KOPT-K1 (cell line): ENCODE data around the gene IGF1R.

Experiments
- H3K27ac ChIP-seq: fragments of 200-600 bp; sonication (generic); 2 replicates; pipeline ENCODE4 v1.5.1; 2016; ENCODE audit warnings: antibody characterized with exemption, mild to moderate bottlenecking, low read depth, low read length; ENCODE audit not compliant: poor library complexity, severe bottlenecking
- H3K36me3 ChIP-seq: fragments of 200-600 bp; sonication (generic); 2 replicates; pipeline ENCODE4 v1.5.1; 2017; ENCODE audit warnings: antibody characterized with exemption, mild to moderate bottlenecking, low read length, moderate library complexity; ENCODE audit not compliant: insufficient read depth
- H3K9me3 ChIP-seq: fragments of 200-600 bp; sonication (generic); 2 replicates; pipeline ENCODE4 v1.5.1; 2017; ENCODE audit warnings: antibody characterized with exemption, low read length, mild to moderate bottlenecking; ENCODE audit not compliant: insufficient read depth, poor library complexity, severe bottlenecking

The IGF1R gene

DNA sequence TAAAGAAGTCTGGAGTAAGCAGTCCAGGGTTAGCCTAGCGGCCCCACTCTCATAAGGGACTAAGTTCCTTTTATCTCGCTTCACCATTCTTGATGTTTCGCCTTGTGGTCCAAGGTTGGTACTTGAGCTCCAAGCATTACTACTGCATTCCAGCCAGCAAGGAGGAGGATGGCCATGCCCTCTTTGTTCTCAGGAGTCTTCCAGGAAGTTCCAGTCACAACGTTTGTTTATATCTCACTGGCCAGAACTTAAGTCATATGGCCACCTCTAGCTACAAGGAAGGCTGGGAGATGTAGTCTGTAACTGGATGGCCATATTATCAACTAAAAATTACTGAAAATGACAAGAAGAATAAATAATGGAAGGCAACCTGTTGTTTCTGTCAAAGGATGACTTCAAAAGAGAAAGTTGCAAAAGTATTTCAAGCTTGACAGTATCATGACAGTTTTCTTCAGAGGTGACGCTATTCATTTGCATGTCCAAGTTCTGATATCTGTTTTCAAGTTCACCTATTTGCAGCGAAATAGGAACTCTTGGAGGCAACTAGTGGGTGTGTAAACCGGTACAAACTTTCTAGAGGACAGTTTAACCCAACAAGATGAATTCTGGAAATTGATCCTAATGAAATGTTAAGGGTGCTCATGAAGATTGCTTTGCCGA, 240.6 kb downstream of the IGF1R start:
- no peaks in the 10 kb centered on the region for H3K9me3 ChIP-seq
- H3K27ac ChIP-seq = no peak overlapping the region
- H3K36me3 ChIP-seq = no peaks in the 10 kb centered on the region

DNA sequence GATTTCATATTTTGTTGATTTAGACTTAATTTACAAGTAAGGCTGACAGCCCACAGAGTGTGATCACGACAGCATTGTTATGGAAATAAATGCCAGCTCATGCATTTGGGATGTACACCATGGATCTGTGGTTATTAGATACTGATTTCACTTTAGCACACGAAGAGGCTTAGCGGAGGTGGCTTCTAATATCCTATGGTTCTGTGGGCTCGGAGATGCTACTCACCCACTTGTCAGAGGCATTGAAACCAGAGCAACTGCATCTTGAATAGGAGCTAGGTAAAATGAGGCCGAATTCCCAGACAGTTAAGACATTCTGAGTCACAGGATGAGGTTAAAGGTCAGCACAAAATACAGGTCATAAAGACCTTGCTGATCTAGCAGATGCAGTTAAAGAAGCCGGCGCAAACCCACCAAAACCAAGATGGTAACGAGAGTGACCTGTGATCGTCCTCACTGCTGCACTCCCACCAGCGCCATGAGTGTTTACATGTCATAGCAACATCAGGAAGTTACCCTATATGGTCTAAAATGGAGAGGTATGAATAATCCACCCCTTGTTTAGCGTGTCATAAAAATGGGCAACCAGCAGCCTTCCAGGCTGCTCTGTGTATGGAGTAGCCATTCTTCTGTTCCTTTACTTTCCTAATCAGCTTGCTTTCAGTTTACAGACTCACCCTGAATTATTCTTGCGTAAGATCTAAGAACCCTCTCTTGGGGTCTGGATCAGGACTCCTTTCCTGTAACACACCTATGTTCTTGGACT, 241.8 kb downstream of the IGF1R start:
- no peaks in the 10 kb centered on the region for H3K9me3 ChIP-seq
- H3K27ac ChIP-seq = no peak overlapping the region
- no peaks in the 10 kb centered on the region for H3K36me3 ChIP-seq

DNA sequence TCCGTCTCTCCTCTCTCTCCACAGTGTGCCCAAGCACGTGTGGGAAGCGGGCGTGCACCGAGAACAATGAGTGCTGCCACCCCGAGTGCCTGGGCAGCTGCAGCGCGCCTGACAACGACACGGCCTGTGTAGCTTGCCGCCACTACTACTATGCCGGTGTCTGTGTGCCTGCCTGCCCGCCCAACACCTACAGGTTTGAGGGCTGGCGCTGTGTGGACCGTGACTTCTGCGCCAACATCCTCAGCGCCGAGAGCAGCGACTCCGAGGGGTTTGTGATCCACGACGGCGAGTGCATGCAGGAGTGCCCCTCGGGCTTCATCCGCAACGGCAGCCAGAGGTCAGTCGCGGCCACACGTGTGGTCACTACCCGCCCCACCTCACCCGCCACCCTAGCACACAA, 243.0 kb downstream of the IGF1R start:
- H3K9me3 ChIP-seq = no peaks in the 10 kb centered on the region
- no peak overlapping the region for H3K27ac ChIP-seq
- H3K36me3 ChIP-seq = no peaks in the 10 kb centered on the region

DNA sequence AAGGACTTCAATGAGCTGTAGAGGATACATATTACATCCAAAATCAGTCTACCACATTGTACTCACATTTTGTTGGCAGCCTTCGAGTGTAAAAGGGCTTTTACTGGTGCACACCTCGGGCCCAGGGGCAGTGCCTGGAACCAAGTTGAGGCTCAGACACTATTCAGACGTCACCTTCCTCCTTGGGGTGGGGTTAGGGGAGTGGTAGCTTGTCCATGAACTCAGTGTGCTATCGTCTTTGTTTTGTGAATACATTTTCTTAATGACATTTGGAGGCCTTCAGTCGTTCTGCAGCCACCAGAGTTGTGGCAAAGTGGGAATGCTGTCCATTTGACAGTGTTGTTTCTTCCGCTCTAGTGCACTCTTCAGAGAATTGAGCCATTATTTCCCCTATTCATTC, 245.1 kb downstream of the IGF1R start:
- Histone ChIP-seq H3K27ac (no peak overlapping the region), H3K36me3 (no peaks in the 10 kb centered on the region), H3K9me3 (no peaks in the 10 kb centered on the region)

DNA sequence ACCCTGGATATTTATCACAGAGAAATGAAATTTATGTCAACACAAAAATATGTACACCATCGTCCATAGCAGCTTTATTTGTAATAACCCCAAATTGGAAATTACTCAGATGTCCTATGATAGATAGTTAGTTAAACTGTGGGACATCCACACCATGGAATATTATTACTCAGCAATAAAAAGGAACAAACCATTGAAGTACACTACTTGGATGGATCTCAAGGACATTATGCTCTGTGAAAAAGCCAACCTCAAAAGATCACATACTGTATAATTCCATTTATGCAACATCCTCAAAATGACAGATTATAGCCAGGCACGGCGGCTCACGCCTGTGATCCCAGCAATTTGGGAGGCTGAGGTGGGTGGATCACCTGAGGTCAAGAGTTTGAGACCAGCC, 246.0 kb downstream of the IGF1R start:
- Histone ChIP-seq H3K36me3 (no peaks in the 10 kb centered on the region), H3K9me3 (no peaks in the 10 kb centered on the region), H3K27ac (no peak overlapping the region)

DNA sequence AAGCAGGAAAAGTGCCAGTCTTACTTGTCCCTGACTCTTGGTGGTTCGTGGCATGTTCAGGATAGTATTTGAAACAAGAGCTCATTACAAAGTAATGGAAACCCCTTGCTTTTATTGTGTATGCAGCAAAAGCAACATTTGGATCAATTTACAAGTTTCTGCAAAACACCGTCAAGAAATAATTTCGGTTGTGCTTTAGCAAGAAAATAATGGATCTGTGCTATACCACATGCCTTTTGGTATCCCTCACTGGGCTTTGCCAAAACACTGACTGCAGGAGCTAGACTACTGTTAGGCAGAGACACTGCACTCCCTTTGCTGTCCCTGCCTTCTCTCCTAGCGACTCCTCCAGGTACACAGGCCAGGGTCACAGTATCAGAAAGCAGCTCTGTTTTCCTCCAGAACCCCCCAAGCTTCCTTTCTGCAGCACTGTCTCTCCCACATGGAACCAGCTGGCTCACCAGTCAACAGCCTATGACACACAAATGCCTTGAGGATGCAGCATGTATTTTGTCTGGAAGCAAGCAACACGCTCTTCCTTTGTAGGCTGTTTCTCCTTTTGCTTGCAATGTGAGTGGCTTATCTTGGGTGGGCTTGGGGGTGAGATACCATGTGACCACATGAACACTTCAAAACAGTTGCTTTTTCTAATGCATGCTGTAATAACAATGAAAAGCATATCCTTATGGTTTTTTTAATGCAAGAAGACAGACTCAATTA, 247.8 kb downstream of the IGF1R start:
- no peaks in the 10 kb centered on the region for H3K36me3 ChIP-seq
- H3K9me3 ChIP-seq = no peaks in the 10 kb centered on the region
- no peak overlapping the region for H3K27ac ChIP-seq

DNA sequence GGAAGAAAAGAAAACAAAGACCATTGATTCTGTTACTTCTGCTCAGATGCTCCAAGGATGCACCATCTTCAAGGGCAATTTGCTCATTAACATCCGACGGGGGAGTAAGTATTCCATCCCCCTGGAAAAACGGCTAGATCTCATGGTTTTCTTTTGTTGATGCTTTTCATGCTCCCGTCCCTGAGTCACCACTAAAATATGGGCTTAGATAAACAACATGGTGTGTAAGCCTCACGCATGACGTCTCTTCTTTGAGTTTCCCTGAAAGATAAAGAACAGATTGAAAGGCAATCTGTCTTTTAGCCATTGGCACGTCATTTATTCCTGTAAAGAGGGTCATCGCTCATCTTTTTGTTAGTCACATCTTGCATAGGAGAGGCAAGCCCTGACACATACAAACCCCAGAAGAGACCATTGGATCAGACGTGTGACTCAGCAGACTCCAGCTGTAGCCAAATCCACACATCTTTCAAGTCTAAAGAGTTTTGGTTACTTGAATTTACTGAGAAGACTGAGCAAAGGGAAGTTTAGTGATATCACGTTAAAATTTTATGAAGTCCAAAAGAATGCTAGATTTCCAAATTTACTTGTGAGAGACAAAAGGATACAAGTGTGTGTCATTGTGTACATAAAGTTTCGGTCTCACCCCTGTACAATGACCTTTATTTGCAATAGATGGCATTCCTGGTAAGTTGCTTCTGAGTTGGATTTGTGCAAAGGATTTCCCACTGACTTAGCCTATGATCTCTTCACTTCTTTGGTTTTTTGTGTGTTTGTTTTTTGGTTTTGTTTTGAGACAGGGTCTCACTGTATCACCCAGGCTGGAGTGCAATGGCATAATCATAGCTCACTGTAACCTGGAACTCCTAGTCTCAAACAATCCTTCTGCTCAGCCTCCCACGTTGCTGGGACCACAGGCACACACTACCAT, 248.7 kb downstream of the IGF1R start:
- no peak overlapping the region for H3K27ac ChIP-seq
- no peaks in the 10 kb centered on the region for H3K9me3 ChIP-seq
- H3K36me3 ChIP-seq = no peaks in the 10 kb centered on the region

DNA sequence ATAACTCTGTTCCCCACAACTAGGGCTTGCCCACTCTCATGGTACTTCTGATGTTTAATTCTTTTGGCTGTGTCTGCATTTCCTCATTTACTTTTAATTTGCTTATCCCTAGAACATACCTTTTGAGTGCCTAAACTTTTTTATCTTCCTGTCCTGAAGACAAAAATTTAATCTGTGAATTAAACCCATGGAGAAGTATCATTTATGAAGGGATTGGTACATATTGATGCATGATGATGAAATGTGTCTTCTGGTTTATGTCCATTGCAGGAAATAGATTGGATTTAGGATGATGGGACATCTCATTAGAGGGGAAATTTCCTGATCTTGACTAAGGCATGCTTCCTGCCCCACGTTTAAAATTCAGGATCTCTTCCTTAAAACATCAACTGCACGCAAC, 249.8 kb downstream of the IGF1R start:
- Histone ChIP-seq H3K9me3 (no peaks in the 10 kb centered on the region), H3K36me3 (no peaks in the 10 kb centered on the region), H3K27ac (no peak overlapping the region)

DNA sequence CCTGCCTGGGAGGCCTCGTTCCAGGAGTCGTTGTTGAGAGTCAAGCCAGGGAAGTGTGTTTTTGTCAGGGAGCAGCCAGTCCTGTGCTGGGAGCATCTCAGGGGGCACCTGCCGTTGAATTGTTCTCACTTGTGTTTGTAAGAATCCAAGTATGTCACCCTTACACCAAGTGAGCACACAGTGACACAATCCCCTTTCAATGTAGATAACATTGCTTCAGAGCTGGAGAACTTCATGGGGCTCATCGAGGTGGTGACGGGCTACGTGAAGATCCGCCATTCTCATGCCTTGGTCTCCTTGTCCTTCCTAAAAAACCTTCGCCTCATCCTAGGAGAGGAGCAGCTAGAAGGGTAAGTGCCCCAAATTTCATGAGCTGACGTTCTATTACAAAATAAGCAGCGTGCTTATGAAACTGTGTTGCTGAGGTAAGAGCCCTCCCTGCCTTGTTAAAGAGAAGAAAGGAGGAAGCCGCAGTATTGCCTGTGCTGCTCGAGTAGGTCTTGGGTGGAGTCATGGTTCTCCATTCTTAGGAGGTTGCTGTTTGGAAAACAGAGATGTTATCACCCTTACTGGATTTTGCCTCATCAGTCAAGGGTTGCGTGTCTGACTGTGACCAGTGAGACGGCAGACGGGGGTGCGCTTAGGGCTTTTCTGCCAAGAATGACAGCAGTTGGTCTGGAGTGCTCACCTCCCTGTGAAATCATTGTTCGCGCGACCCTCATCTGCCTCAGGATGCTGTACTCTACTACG, 251.1 kb downstream of the IGF1R start:
- H3K27ac ChIP-seq = no peak overlapping the region
- H3K36me3 ChIP-seq = no peaks in the 10 kb centered on the region
- no peaks in the 10 kb centered on the region for H3K9me3 ChIP-seq

DNA sequence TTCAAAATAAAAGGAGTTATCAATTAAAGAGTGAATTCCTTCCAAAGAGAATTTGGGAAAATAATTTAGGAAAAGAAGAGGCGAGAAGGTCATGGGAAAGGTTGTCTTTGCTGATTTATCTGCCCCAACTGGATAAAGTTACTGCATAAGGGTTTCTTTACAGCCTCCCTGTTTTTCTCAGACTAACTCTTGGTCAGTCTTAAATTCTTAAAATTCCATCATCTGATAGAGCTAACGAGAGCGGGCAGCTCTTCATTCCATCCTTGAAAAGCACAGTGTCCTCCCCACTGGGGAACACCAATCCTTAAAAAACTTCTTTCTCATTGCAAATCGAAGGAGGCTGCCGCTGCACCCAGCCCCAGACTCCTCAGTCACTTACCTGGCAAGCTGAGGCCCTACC, 252.0 kb downstream of the IGF1R start:
- Histone ChIP-seq H3K36me3 (no peaks in the 10 kb centered on the region), H3K9me3 (no peaks in the 10 kb centered on the region), H3K27ac (no peak overlapping the region)

DNA sequence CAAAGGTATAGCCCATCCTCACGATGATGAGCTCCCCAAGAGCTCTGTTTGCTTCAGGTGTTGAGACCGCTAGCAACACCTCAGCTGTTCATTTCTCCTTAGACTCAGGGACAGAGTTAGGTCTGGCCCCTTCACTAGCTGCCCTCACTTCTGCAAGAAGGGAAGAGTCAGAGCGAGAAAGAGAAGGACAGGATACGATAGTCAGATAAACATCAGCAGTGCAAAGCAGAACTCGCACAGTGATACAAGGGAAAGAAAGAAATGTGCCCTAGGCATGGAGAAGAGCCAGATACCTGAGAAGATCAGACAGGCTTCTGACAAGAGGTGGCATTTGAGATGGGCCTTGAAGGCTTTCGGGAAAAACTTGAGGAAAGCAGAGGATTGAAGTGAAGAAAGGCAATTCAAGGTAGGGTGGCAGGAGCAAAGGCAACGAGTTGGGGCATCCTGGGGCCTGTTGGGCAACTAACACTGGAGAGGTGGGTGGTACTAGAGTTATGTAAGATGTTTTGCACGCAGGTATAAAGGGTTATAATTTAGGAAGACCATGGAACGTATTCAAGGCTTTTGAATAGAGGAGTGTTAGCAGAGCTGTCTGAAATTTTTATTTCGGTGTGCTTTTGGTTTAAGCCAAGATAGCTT, 253.2 kb downstream of the IGF1R start:
- Histone ChIP-seq H3K9me3 (no peaks in the 10 kb centered on the region), H3K36me3 (no peaks in the 10 kb centered on the region), H3K27ac (no peak overlapping the region)

DNA sequence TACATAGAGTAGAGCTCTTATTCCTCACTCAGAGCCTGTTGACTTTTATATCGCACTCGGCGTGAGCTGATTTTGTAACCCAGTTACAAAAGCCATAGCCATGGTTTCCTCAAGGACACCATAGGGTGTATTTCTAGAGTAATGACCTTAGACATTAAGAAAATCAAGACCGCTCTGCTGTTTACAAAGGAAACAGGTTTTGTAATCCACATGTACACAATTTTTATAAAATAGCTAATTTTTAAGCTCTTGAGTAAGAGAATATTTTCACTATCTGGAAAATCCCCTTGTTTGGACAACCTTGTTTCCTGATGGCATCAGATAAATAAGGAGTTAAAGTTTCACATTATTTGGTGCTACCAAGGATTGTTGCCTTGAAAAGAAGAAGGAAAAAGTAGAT, 254.6 kb downstream of the IGF1R start:
- Histone ChIP-seq H3K27ac (no peak overlapping the region), H3K9me3 (no peaks in the 10 kb centered on the region), H3K36me3 (no peaks in the 10 kb centered on the region)

DNA sequence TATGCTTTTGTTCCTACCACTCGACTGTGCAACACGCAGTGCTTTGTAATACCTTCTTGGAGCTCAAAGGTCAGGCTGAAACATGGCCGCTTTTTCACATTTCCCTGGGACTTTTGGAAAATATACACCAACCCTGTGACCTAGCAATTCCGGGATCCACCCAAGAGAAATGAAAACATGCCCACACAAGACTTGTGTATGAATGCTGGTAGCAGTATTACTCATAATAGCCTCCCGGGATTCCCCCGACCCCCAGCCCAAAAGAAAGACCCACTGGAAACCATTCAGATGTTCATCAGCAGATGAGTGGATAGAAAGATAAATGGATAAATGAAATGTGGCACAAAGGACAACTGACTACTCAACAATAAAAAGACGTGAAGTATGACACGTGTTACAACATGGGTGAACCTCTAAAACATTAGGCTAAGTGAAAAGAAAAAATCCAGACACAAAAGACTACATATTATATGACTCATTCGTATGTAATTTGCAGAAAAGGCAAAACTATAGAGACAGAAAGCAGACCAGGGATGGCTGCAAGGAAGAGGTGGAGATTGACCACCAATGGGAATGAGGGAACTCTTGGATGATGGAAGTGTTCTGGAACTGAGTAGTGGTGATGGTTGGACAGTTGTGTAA, 255.2 kb downstream of the IGF1R start:
- no peaks in the 10 kb centered on the region for H3K9me3 ChIP-seq
- no peaks in the 10 kb centered on the region for H3K36me3 ChIP-seq
- H3K27ac ChIP-seq = no peak overlapping the region
